HL-60 (cell line): ENCODE results near the gene IFITM10.

Experiments
- DNase-seq, 2 experiments: peaks; one replicate each; pipeline ENCODE4 v3.0.0-alpha.2; 2010 to 2020; ENCODE audit warnings: low read depth in 1 of 2, low spot score in 1 of 2
- H3K27ac ChIP-seq: fragments of 250-450 bp; sonication (Bioruptor Pico); replicated peaks from 2 replicates; pipeline ENCODE4 v1.5.1; 2020; ENCODE audit warnings: mild to moderate bottlenecking, moderate library complexity
- H3K27me3 ChIP-seq: fragments of 250-450 bp; sonication (Bioruptor Pico); 2 replicates; pipeline ENCODE4 v1.5.1; 2021; ENCODE audit warnings: mild to moderate bottlenecking, moderate library complexity; ENCODE audit not compliant: insufficient read depth, poor library complexity, severe bottlenecking
- H3K4me3 ChIP-seq: replicated peaks from 2 replicates; pipeline ENCODE4 v1.5.1; 2011; ENCODE audit warnings: mild to moderate bottlenecking, control low read depth, low read length; ENCODE audit not compliant: insufficient read depth
- CTCF ChIP-seq: IDR thresholded peaks from one replicate; pipeline ENCODE4 v1.5.1; 2011; ENCODE audit warnings: low read length, control low read depth, inconsistent platforms; ENCODE audit not compliant: insufficient read depth
- GABPA ChIP-seq: IDR thresholded peaks from 2 replicates; pipeline ENCODE4 v1.6.1; 2012; ENCODE audit warnings: low read depth
- POLR2AphosphoS5 ChIP-seq: IDR thresholded peaks from 2 replicates; pipeline ENCODE4 v1.6.1; 2012; ENCODE audit warnings: low read depth
- REST ChIP-seq: IDR thresholded peaks from 2 replicates; pipeline ENCODE4 v1.6.1; 2012; ENCODE audit warnings: low read depth; ENCODE audit not compliant: insufficient replicate concordance
- SPI1 ChIP-seq: IDR thresholded peaks from 2 replicates; pipeline ENCODE4 v1.6.1; 2012; ENCODE audit warnings: low read depth, mild to moderate bottlenecking, borderline replicate concordance

The IFITM10 gene

GRCh38 chr11:1707751-1708150, 42.6 kb downstream of the IFITM10 start:
- no peak overlapping the region for H3K4me3 ChIP-seq
- no peak for TF ChIP-seq CTCF
- no peak for TF ChIP-seq POLR2AphosphoS5
- no peak for TF ChIP-seq REST
- TF ChIP-seq SPI1, result no peak
- TF ChIP-seq GABPA, result no peak
- no peaks in the 10 kb centered on the region for H3K27me3 ChIP-seq
- no peak overlapping the region for H3K27ac ChIP-seq
- no peak for DNase-seq

GRCh38 chr11:1706634-1707400, 43.6 kb downstream of the IFITM10 start:
- DNase-seq, result peak; percentile 33 to 63
- TF ChIP-seq REST (no peak), CTCF (peak; percentile 69)
- H3K27ac ChIP-seq, result no peak overlapping the region
- no peak overlapping the region for H3K4me3 ChIP-seq
- no peaks in the 10 kb centered on the region for H3K27me3 ChIP-seq

- no peak overlapping the region for H3K27ac ChIP-seq
- TF ChIP-seq CTCF (no peak), GABPA (no peak), REST (no peak), POLR2AphosphoS5 (no peak), SPI1 (no peak)
- no peaks in the 10 kb centered on the region for H3K27me3 ChIP-seq
- no peak for DNase-seq
- no peak overlapping the region for H3K4me3 ChIP-seq
Observed at GRCh38 chr11:1705126-1706052, 45.0 kb downstream of the IFITM10 start.
